Fibroblast of pulmonary artery (primary cell): ENCODE data around the gene NCL.

Experiments
- DNase-seq: peaks from one replicate; pipeline ENCODE4 v3.0.0-alpha.2; 2010; ENCODE audit warnings: low read depth
- H3K4me3 ChIP-seq: replicated peaks from 2 replicates; pipeline ENCODE4 v1.5.1; 2011; ENCODE audit warnings: low read depth, mild to moderate bottlenecking, control low read depth, low read length, moderate library complexity
- TF ChIP-seq, protein P1 (sequence below): IDR thresholded peaks from 2 replicates; pipeline ENCODE4 v1.5.1; 2011; ENCODE audit warnings: mild to moderate bottlenecking, control low read depth, low read length, inconsistent platforms; ENCODE audit errors: missing control alignments

NCL gene, protein sequence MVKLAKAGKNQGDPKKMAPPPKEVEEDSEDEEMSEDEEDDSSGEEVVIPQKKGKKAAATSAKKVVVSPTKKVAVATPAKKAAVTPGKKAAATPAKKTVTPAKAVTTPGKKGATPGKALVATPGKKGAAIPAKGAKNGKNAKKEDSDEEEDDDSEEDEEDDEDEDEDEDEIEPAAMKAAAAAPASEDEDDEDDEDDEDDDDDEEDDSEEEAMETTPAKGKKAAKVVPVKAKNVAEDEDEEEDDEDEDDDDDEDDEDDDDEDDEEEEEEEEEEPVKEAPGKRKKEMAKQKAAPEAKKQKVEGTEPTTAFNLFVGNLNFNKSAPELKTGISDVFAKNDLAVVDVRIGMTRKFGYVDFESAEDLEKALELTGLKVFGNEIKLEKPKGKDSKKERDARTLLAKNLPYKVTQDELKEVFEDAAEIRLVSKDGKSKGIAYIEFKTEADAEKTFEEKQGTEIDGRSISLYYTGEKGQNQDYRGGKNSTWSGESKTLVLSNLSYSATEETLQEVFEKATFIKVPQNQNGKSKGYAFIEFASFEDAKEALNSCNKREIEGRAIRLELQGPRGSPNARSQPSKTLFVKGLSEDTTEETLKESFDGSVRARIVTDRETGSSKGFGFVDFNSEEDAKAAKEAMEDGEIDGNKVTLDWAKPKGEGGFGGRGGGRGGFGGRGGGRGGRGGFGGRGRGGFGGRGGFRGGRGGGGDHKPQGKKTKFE

DNA sequence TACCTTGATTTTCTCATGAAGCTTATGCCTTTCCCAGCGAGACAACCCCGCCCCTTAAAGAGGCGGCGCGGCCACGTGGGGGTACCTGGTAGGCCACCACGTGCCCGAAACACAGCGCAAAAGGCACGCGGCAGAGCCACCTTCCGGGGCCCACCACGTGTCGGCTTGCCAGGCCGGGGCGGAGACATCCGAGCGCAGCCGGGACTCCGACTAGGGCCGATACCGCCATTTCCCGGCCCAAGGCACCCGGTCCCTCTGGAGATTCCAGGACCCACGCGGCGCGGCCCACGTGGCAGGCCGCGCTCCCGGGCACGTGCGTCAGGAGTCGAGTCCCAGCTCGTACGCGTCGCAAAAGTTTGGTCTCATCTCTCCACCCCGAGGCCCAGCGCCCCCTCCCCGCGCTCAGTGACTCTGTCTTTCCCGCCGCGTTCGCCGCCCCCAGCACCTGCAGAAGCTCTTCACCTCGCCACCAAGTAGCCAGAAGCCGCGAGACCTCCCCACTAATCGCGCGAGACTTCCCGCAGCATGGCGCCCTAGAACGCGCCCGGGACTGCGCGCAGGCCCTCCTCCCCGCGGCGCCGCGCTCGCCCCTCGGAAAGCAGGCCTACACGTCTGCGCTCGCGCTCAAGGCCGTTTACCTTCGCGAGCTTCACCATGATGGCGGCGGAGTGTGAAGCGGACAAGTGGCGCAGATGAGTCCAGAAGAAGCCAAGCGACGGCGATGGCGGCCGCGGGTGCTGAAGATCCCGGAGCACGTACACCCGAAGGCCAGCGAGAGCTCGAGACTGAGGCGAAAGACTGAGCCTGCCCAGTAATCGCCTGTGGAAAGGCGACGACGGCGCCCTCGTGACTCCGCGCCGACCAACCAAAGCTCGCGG lies at the start of gene NCL:
Gene NCL (minus strand): TSS at position 787 of the 878 bp plus-strand sequence. CDS start 131 bp downstream, at position 656.
- peak within 1 kb of the TSS; percentile 77 for H3K4me3 ChIP-seq
- DNase-seq: peak; percentile 98
- TF ChIP-seq, protein P1, sequence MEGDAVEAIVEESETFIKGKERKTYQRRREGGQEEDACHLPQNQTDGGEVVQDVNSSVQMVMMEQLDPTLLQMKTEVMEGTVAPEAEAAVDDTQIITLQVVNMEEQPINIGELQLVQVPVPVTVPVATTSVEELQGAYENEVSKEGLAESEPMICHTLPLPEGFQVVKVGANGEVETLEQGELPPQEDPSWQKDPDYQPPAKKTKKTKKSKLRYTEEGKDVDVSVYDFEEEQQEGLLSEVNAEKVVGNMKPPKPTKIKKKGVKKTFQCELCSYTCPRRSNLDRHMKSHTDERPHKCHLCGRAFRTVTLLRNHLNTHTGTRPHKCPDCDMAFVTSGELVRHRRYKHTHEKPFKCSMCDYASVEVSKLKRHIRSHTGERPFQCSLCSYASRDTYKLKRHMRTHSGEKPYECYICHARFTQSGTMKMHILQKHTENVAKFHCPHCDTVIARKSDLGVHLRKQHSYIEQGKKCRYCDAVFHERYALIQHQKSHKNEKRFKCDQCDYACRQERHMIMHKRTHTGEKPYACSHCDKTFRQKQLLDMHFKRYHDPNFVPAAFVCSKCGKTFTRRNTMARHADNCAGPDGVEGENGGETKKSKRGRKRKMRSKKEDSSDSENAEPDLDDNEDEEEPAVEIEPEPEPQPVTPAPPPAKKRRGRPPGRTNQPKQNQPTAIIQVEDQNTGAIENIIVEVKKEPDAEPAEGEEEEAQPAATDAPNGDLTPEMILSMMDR: no peak

DNA sequence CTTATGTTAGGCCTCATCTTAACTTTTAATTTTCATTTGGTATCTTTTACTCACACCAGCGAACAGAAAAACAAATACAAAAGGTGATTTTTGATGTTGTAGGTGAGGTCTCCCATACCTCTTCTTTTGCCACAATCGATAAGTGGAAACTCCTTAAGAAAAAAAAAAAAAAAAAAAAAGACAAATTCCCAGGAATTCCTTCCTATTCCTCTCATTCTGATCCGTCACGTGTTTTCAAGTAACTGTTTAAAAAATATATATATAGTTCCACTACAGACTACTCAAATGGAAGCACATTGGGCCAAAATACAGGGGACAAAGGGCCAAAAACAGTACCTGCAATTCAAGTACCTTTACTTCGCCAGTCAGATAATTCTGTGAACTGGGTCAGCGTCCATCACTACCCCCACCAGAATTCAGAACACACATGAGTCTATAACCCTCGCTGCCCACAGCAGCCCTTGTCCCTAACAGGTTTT lies 49.5 kb upstream of the NCL start:
- H3K4me3 ChIP-seq: peak overlapping the region; percentile 82
- TF ChIP-seq, protein P1: no peak
- no peak for DNase-seq

DNA sequence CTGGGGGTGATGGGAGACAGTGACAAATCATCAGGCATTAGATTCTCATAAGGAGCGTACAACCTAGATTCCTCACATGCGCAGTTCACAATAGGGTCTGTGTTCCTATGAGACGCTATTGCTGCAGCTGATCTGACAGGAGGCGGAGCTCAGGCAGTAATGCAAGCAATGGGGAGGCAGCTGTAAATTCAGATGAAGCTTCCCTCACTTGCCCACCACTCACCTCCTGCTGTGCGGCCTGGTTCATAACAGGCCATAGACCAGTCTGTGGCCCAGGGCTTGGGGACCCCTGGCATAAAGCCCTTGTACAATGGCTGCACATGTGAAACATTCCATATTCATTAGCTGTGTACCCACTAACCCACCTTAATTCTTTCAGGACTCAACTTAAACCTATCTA lies 47.9 kb upstream of the NCL start:
- TF ChIP-seq, protein P1: no peak
- peak; percentile 41 for DNase-seq
- no peak overlapping the region for H3K4me3 ChIP-seq

DNA sequence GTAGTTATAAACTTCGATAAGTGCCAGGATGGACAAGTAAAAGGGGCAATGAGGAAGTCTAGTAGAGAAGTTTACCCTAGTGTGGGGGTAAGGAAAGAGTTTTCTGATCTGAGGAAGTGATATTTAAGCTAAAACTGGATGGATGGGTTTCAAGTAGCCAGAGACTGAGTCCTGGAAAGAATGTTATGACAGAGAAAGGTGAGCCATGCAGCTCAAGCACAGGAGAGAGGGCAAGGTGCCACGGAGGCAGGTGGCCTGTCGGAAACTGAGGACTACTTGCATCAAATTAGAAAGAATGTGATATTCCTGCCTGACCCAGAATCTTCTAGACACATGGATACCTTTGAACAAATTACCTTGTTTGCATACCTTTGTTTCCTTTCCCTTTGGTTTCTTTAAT lies 39.5 kb upstream of the NCL start:
- no peak overlapping the region for H3K4me3 ChIP-seq
- TF ChIP-seq, protein P1: no peak
- no peak for DNase-seq

DNA sequence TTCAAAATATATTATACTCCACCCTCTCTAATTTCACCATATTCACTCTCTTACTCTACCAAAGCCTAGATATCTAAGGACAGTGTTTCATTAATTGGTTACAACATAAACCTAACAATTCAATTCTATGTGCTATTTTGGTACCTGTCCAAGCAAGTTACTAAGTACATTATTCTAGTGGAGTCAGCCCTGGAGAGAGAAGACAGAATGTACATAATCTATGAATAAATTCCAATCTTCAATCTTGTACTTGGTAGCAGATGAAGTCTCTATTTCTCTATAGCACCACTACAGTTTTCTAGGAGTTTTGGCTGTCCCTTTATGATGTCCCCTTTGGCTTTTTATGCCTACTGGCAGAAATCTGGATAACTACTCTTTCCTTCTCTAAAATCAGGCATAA lies 38.3 kb upstream of the NCL start:
- no peak for DNase-seq
- H3K4me3 ChIP-seq: no peak overlapping the region
- TF ChIP-seq, protein P1: no peak

DNA sequence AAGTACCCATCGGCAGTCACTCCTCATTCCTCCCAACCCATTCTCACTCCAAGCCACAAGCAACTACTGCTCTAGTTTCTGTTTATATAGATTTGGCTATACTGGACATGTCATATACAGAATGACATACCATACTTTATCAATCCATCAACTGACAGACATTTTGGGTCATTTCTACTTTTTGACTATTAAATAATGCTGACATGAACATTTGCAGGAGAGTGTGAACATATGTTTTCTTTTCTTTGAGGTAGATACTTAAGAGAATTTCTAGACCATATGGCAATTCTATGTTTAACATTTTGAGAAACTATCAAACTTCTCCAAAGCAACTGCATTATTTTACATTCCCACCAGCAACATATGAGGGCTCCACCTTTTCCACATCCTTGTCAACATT lies 33.4 kb upstream of the NCL start:
- no peak overlapping the region for H3K4me3 ChIP-seq
- TF ChIP-seq, protein P1: no peak
- no peak for DNase-seq
